Breast epithelium (tissue), 4 donors: Measurements from ENCODE around the gene CCNE1. TPM values are rescaled to one million over a fixed set of nuclear protein-coding genes. Genes with fewer than 3 reads are reported as not detected.
A peak's percentile ranks its signal among the peaks of the same experiment; 100 is the strongest.

ENCODE experiments used
- DNase-seq, 2 donors: peaks; one replicate each; pipeline ENCODE4 v3.0.0-alpha.2; 2019; ENCODE audit warnings: low spot score in 2 of 2
- H3K27ac ChIP-seq, 2 donors: fragments of 200-600 bp; sonication (generic) in 1 of 2; one replicate each; pipeline ENCODE4 v1.5.1; 2016 to 2019; ENCODE audit warnings: mild to moderate bottlenecking in 1 of 2
- H3K27me3 ChIP-seq, 2 donors: fragments of 200-600 bp; sonication (generic) in 1 of 2; one replicate each; pipeline versions ENCODE4 v1.5.1 to v1.6.0; 2017 to 2019; ENCODE audit warnings: control low read depth in 1 of 2, mild to moderate bottlenecking in 1 of 2
- H3K36me3 ChIP-seq: fragments of 200-600 bp; one replicate; pipeline ENCODE4 v1.5.1; 2019
- H3K4me1 ChIP-seq, 2 donors: fragments of 200-600 bp; sonication (generic); one replicate each; pipeline ENCODE4 v1.5.1; 2016 to 2019; ENCODE audit warnings: control low read depth in 1 of 2
- H3K4me3 ChIP-seq, 3 donors: fragments of 200-600 bp; sonication (generic); 1 replicate in 2 of 3; 2 replicates in 1 of 3; pipeline ENCODE4 v1.5.1; 2016 to 2019; ENCODE audit warnings: mild to moderate bottlenecking in 3 of 3, moderate library complexity in 2 of 3
- H3K9me3 ChIP-seq, 2 donors: fragments of 200-600 bp; sonication (generic) in 1 of 2; one replicate each; pipeline ENCODE4 v1.5.1; 2016 to 2019; ENCODE audit warnings: control low read depth in 1 of 2
- POLR2A ChIP-seq: fragments of 450-650 bp; IDR thresholded peaks from one replicate; pipeline ENCODE4 v1.6.1; 2016; ENCODE audit warnings: antibody characterized with exemption, mild to moderate bottlenecking, moderate library complexity
- POLR2AphosphoS5 ChIP-seq, 3 donors: sonication (generic); formaldehyde crosslinking; IDR thresholded peaks; one replicate each; pipeline ENCODE4 v1.6.1; 2017; ENCODE audit warnings: antibody characterized with exemption in 3 of 3
- intact Hi-C: fragments of 100-400 bp; cut with DNase I; formaldehyde crosslinking; loops from one replicate; pipeline ENCODE4 v1.15.1; 2023; ENCODE audit warnings: low total_unique reads
- total RNA-seq, 3 donors: library from RNA; depleted of rRNA; stranded (reverse); fragments of >200 nt; gene quantifications; one replicate each; pipeline ENCODE4 v1.1.0, GENCODE V29; 2016
- TF ChIP-seq, protein P1 (sequence below), 3 donors: fragments of 450-650 bp; IDR thresholded peaks; one replicate each; pipeline ENCODE4 v1.5.1; 2016 to 2017; ENCODE audit warnings: antibody characterized with exemption in 3 of 3, mild to moderate bottlenecking in 3 of 3, moderate library complexity in 3 of 3

CCNE1 gene
- total RNA-seq, result 1 to 10 TPM in 2 of 3 donors, under 1 TPM in 1; 0.33 to 2.1 (median 1.5) TPM

DNA sequence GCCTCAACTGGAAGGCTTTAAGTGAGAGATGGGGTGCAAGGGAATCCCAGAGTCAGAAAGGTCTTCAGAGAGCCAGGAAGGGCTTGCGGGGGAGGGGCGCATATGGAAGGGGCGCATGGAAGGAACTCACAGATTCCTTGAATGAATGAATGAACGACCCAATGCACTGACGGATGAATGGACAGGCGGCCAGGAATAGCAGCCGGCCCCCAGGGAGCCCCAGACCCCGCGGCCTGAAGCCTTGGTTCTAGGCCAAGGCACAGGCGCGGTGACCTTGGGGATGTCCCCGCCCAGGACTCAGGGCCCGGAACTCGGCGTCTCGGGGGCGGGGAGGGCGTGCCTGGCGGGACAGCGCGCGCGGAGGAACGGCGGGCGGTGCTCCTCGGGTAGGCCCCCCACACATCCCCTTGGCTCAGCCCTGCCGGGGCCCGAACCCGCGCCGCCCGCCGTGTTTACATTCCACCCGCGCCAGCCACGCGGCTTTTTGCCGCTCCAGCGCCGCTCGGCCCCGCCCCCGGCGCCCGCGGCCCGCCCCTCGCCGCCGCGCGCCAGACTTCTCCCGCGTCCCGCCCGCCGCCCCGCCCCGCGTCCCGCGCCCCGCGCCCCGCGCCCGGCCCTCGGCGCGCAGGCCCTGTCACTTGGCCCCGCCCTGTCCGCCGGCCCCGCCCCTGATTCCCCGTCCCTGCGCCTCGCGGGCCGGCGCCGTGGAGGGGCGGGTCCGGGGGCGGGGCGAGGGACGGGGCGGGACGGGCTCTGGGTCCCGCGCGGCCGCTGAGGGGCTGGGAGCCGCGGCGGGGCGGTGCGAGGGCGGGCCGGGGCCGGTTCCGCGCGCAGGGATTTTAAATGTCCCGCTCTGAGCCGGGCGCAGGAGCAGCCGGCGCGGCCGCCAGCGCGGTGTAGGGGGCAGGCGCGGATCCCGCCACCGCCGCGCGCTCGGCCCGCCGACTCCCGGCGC lies at the start of gene CCNE1:
Gene CCNE1 (plus strand): TSS at position 867 of the 955 bp plus-strand sequence. CDS start 565 bp downstream, outside the sequence.
- TF ChIP-seq POLR2AphosphoS5 (IDR thresholded peaks at IDR 0.05), result no peak
- no peak for TF ChIP-seq POLR2A
- TF ChIP-seq, protein P1, sequence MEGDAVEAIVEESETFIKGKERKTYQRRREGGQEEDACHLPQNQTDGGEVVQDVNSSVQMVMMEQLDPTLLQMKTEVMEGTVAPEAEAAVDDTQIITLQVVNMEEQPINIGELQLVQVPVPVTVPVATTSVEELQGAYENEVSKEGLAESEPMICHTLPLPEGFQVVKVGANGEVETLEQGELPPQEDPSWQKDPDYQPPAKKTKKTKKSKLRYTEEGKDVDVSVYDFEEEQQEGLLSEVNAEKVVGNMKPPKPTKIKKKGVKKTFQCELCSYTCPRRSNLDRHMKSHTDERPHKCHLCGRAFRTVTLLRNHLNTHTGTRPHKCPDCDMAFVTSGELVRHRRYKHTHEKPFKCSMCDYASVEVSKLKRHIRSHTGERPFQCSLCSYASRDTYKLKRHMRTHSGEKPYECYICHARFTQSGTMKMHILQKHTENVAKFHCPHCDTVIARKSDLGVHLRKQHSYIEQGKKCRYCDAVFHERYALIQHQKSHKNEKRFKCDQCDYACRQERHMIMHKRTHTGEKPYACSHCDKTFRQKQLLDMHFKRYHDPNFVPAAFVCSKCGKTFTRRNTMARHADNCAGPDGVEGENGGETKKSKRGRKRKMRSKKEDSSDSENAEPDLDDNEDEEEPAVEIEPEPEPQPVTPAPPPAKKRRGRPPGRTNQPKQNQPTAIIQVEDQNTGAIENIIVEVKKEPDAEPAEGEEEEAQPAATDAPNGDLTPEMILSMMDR (IDR thresholded peaks at IDR 0.05), result no peak
- peak within 1 kb of the TSS in 1 of 2 donors; percentile 8 for H3K27ac ChIP-seq

GRCh38 chr19:29763196-29763595 lies 48.6 kb upstream of the CCNE1 start:
- no peak overlapping the region for H3K4me3 ChIP-seq
- H3K4me1 ChIP-seq, result no peaks in the 10 kb centered on the region
- no peak for DNase-seq
- H3K27ac ChIP-seq, result no peak overlapping the region
- intact Hi-C loops, result loop anchor here (10.0 kb wide), 1 partner anchor 112 kb away; no protein-coding TSS in a partner anchor
- peaks cover 0 to 10% of the 10 kb centered on the region in 2 donors for H3K27me3 ChIP-seq
- H3K36me3 ChIP-seq, result no peaks in the 10 kb centered on the region
- no peak for TF ChIP-seq POLR2AphosphoS5 (IDR thresholded peaks at IDR 0.05)
- TF ChIP-seq, protein P1 (IDR thresholded peaks at IDR 0.05), result no peak
- TF ChIP-seq POLR2A, result no peak
- no peaks in the 10 kb centered on the region for H3K9me3 ChIP-seq

More for the DNA sequence above, at the start of gene CCNE1:
- H3K9me3 ChIP-seq, result no peaks in the 10 kb centered on the region
- H3K4me1 ChIP-seq, result peaks cover 0 to 4% of the 10 kb centered on the region in 2 donors
- peak within 1 kb of the TSS; percentile 50 to 85 (median 66) for H3K4me3 ChIP-seq
- no peaks in the 10 kb centered on the region for H3K27me3 ChIP-seq
- H3K36me3 ChIP-seq, result no peaks in the 10 kb centered on the region
- intact Hi-C loops, result no loop called here
- DNase-seq, result peak; percentile 83 to 90

DNA sequence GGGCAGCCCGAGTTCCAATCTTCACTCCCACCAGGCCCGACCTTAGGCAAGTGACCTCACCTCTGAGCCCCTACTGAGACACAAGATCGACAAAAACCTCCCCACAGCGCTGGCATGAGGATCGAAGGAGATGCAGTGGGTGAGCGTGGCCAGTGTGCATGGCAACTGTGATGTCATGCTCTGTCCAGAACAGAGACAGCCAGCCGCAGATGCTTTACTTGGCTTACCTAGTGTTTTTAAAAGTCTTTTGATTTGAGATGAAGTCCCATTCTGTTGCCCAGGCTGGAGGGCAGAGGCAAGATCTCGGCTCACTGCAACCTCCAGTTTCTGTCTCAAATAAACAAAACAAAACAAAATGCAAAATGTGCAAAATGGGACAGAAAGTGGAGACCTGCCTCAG lies 47.4 kb upstream of the CCNE1 start:
- no peak for DNase-seq
- intact Hi-C loops, result loop anchor here (10.0 kb wide), 1 partner anchor 110 kb away; no protein-coding TSS in a partner anchor
- peaks cover 0 to 10% of the 10 kb centered on the region in 2 donors for H3K27me3 ChIP-seq
- TF ChIP-seq POLR2A (no peak), POLR2AphosphoS5 (IDR thresholded peaks at IDR 0.05) (no peak)
- TF ChIP-seq, protein P1 (IDR thresholded peaks at IDR 0.05), result no peak
- no peaks in the 10 kb centered on the region for H3K36me3 ChIP-seq
- no peak overlapping the region for H3K27ac ChIP-seq
- no peak overlapping the region for H3K4me3 ChIP-seq
- H3K4me1 ChIP-seq, result no peaks in the 10 kb centered on the region
- H3K9me3 ChIP-seq, result no peaks in the 10 kb centered on the region

GRCh38 chr19:29766100-29766499 lies 45.7 kb upstream of the CCNE1 start:
- no peaks in the 10 kb centered on the region for H3K9me3 ChIP-seq
- peaks cover 0 to under 1% of the 10 kb centered on the region in 2 donors for H3K27me3 ChIP-seq
- H3K4me3 ChIP-seq, result no peak overlapping the region
- H3K4me1 ChIP-seq, result no peaks in the 10 kb centered on the region
- no peak overlapping the region for H3K27ac ChIP-seq
- intact Hi-C loops, result loop anchor here (10.0 kb wide), 1 partner anchor 109 kb away; no protein-coding TSS in a partner anchor
- H3K36me3 ChIP-seq, result no peaks in the 10 kb centered on the region
- TF ChIP-seq, protein P1 (IDR thresholded peaks at IDR 0.05), result no peak
- TF ChIP-seq POLR2AphosphoS5 (IDR thresholded peaks at IDR 0.05), result no peak
- TF ChIP-seq POLR2A, result no peak
- DNase-seq, result no peak
